HG03457 (cell line): ENCODE results near the gene GNA15.

Experiments
- ATAC-seq: cut with Tn5 transposase; IDR thresholded peaks from one replicate; pipeline ENCODE4 v1.9.1; 2021; ENCODE audit warnings: moderate number of reproducible peaks; ENCODE audit not compliant: unreplicated experiment

GNA15 gene

GRCh38 chr19:3203805-3204645 is 68.2 kb downstream of the GNA15 start:
- ATAC-seq = no peak

- no peak for ATAC-seq
Measured at GRCh38 chr19:3204646-3205275, 68.9 kb downstream of the GNA15 start.

- no peak for ATAC-seq
Measured at GRCh38 chr19:3206216-3206953, 70.6 kb downstream of the GNA15 start.

- no peak for ATAC-seq
Measured at GRCh38 chr19:3207461-3208242, 71.8 kb downstream of the GNA15 start.

- ATAC-seq = no peak
Measured at GRCh38 chr19:3208317-3209207, 72.7 kb downstream of the GNA15 start.

- no peak for ATAC-seq
Measured at GRCh38 chr19:3210347-3211017, 74.6 kb downstream of the GNA15 start.

- ATAC-seq = no peak
Measured at GRCh38 chr19:3211191-3211590, 75.4 kb downstream of the GNA15 start.

GRCh38 chr19:3213159-3213558 is 77.3 kb downstream of the GNA15 start:
- no peak for ATAC-seq
